Measurements from ENCODE around the gene MRFAP1L1. TPM values are rescaled to one million over a fixed set of nuclear protein-coding genes. Genes with fewer than 3 reads are reported as not detected.

The MRFAP1L1 gene
- total RNA-seq, 1 experiment from 2014 or later = 57.7 TPM

DNA sequence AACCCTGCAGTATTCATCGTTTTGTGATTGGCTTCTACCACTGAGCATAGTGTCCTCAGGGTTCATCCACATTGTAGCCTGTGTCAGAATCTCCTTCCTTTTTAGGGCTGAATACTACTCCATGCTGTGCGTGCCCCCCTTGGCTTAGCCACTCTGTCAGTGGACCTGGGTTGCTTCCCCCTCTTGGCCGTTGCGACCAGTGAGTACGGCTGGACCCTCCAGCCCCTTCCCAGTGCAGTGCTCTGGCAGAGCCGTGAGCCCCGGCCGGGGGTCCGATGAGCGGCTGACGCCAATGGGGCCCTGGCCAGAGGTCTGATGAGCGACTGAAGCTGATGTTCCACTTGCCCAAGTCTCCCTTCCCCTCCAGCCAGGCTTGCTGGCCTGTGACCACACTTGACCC is 13.2 kb upstream of the MRFAP1L1 start:
- Mint-ChIP-seq H3K4me1 (peaks cover 6 to 19% of the 10 kb centered on the region in 2 experiments), H3K36me3 (ENCODE audit: insufficient read depth in 1 of 3, low read depth in 3 of 3) (peaks cover 0 to 3% (median 3%) of the 10 kb centered on the region in 3 experiments; a peak in 2 of 7 replicates), H3K9me3 (no peaks in the 10 kb centered on the region), H3K4me3 (no peak overlapping the region), H3K27ac (no peak overlapping the region), H3K27me3 (ENCODE audit: low read depth) (no peaks in the 10 kb centered on the region)
- Histone ChIP-seq H2BK20ac (ENCODE audit: low read depth, low read length, poor library complexity, severe bottlenecking) (no peak overlapping the region), H3K56ac (ENCODE audit: insufficient read length, low read depth, low read length) (no peak overlapping the region), H3K79me2 (ENCODE audit: insufficient read depth, low read length) (no peaks in the 10 kb centered on the region), H3K79me1 (ENCODE audit: insufficient read depth, low read depth, low read length, poor library complexity, severe bottlenecking) (no peaks in the 10 kb centered on the region), H3K4me1 (ENCODE audit: insufficient read depth, low read length) (peaks cover 2% of the 10 kb centered on the region; the same call in 1 of the 2 replicates), H2BK15ac (ENCODE audit: low read depth, low read length) (no peak overlapping the region), H3K27ac (ENCODE audit: insufficient read length, low read depth, low read length) (no peak overlapping the region), H3K14ac (ENCODE audit: insufficient read depth, low read length) (no peak overlapping the region), H3K4me2 (ENCODE audit: insufficient read depth, insufficient read length, low read length) (no peak overlapping the region), H2BK5ac (ENCODE audit: insufficient read length, low read length) (no peak overlapping the region), H2BK120ac (ENCODE audit: low read depth, low read length, poor library complexity, severe bottlenecking) (no peak overlapping the region), H3K9me3 (ENCODE audit: control insufficient read depth, low read depth, low read length) (no peaks in the 10 kb centered on the region), H3K23me2 (ENCODE audit: insufficient read length, low read depth, low read length, poor library complexity, severe bottlenecking) (no peaks in the 10 kb centered on the region), H2BK12ac (ENCODE audit: insufficient read length, low read depth, low read length) (no peak overlapping the region), H4K8ac (replicated peaks; ENCODE audit: insufficient read length, low read depth, low read length) (no peak overlapping the region), H3K23ac (ENCODE audit: insufficient read length, low read depth, low read length) (no peak overlapping the region), H2AK5ac (ENCODE audit: insufficient read length, low read length) (no peak overlapping the region), H4K5ac (ENCODE audit: insufficient read length, low read depth, low read length) (no peak overlapping the region), H4K91ac (ENCODE audit: insufficient read length, low read depth, low read length) (no peak overlapping the region), H3T11ph (ENCODE audit: low read length) (no peak overlapping the region), H3K9ac (ENCODE audit: extremely low read depth, insufficient read length, low read length) (no peak overlapping the region), H2AFZ (ENCODE audit: low read length) (no peak overlapping the region), H4K20me1 (ENCODE audit: control insufficient read depth, insufficient read depth, insufficient read length) (no peaks in the 10 kb centered on the region), H3K4ac (ENCODE audit: low read depth, low read length) (no peak overlapping the region), H3K18ac (ENCODE audit: insufficient read length, low read depth, low read length) (no peak overlapping the region), H3K27me3 (ENCODE audit: insufficient read depth, low read length) (no peaks in the 10 kb centered on the region)
- TF ChIP-seq, protein P1, sequence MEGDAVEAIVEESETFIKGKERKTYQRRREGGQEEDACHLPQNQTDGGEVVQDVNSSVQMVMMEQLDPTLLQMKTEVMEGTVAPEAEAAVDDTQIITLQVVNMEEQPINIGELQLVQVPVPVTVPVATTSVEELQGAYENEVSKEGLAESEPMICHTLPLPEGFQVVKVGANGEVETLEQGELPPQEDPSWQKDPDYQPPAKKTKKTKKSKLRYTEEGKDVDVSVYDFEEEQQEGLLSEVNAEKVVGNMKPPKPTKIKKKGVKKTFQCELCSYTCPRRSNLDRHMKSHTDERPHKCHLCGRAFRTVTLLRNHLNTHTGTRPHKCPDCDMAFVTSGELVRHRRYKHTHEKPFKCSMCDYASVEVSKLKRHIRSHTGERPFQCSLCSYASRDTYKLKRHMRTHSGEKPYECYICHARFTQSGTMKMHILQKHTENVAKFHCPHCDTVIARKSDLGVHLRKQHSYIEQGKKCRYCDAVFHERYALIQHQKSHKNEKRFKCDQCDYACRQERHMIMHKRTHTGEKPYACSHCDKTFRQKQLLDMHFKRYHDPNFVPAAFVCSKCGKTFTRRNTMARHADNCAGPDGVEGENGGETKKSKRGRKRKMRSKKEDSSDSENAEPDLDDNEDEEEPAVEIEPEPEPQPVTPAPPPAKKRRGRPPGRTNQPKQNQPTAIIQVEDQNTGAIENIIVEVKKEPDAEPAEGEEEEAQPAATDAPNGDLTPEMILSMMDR (conservative IDR thresholded peaks at IDR 0.05) = no peak
- no peak for DNase-seq
- WGBS (ENCODE audit: extremely low coverage, insufficient read length, low lambda C conversion rate) = no CpG with 5 or more reads among the region's 12 CpGs
